LNCAP (cell line): ENCODE measurements around the gene CTNNAL1.

Experiments used
- TF ChIP-seq, protein P1 (sequence below): fragments of 450-650 bp; IDR thresholded peaks from 2 replicates; pipeline ENCODE4 v1.5.1; 2017; ENCODE audit warnings: mild to moderate bottlenecking

The CTNNAL1 gene

DNA sequence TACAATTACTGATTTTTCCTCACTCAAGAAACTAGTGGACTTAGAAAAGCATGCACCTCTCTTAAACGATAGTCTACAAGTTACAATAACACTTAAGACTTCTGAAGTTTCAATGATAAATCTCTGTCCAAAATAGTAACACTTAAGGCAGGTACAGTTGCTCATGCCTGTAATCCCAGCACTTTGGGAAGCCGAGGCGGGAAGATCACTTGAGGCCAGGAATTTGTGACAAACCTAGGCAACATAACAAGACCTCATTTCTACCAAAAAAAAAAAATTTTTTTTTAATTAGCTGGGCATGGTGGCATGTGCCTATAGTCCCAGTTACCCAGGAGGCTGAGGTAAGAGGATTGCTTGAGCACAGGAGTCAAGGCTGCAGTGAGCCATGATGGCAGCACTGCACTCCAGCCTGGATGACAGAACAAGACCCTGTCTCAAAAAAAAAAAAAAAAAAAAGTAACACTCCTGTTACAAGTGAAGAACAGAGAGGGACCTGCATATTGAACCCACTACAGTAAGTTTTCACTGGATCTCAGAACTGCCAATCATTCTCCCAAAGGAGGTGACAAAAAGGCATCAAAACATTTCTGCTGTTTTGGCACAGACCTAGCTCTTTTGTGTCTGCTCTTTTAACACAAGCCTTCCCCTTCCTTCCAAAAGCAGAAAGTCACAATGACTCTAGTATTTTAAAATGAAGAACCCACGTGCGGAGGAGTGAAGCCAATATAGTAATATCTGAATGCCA lies 75.6 kb downstream of the CTNNAL1 start:
- TF ChIP-seq, protein P1, sequence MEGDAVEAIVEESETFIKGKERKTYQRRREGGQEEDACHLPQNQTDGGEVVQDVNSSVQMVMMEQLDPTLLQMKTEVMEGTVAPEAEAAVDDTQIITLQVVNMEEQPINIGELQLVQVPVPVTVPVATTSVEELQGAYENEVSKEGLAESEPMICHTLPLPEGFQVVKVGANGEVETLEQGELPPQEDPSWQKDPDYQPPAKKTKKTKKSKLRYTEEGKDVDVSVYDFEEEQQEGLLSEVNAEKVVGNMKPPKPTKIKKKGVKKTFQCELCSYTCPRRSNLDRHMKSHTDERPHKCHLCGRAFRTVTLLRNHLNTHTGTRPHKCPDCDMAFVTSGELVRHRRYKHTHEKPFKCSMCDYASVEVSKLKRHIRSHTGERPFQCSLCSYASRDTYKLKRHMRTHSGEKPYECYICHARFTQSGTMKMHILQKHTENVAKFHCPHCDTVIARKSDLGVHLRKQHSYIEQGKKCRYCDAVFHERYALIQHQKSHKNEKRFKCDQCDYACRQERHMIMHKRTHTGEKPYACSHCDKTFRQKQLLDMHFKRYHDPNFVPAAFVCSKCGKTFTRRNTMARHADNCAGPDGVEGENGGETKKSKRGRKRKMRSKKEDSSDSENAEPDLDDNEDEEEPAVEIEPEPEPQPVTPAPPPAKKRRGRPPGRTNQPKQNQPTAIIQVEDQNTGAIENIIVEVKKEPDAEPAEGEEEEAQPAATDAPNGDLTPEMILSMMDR: no peak

DNA sequence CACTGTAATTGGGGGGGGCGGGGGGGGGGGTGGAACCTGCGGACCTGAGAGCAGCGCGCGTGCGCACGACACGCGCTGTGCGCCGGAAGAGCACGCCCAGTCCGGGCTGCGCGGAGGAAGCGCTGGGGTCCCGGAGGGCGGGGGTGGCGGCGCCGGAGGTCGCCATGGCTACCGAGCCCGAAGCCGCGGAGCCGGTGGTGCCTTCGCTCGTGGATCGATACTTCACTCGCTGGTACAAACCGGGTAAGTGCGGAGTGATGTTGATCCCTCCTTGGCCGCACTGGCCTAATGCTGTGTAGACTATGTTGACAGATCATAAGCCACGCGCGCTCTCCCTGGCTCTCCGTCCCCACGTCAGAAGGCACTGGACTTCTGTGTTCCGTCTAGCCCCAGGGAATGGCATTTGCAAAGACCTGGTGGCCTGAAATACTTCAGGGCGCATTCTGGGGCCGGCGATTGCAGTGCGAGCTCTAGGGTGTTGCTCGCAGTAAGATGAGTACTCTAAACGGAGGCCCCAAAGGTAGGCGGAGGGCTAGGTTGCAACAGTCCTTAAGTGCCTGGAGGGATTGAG lies 78.9 kb downstream of the CTNNAL1 start, which contains the start of gene ABITRAM:
Gene ABITRAM (plus strand): TSS at position 78 of the 571 bp plus-strand sequence. CDS start 87 bp downstream, at position 165.
- TF ChIP-seq, protein P1: no peak

DNA sequence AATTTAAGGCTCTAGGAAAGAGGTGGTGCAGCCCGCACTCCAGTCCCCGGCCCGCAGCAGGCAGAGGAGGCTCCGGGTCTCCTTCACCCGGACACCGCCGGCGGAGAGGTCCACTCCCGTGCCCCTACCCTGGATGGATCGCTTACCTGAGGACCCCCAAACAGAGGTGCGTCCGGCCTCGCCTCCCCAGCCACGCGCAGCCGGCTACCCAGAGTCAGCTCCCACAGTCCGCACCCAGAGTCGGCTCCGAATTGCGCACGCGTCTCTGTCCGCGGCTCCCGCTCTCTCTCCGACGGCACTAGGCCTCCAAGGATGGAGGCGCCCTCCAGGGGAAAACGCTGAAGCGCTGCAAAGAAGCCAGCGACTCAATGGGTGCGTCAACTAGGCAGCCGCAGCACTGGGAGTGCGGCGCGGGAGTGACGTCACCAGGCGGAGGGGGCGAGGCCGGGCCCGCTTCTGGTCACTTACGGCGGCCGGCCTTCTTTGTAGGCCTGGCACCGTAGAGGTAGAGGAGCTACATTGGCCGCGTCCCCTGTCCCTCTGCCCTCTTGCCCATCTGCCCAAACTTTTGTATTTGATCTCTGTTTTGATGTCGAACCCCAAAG lies 79.5 kb downstream of the CTNNAL1 start, which contains the start of gene ELP1:
Gene ELP1 (minus strand): TSS at position 407 of the 605 bp plus-strand sequence. CDS start 2,978 bp downstream, outside the sequence.
- TF ChIP-seq, protein P1: peak; percentile 45; the same call in 1 of the 2 replicates

DNA sequence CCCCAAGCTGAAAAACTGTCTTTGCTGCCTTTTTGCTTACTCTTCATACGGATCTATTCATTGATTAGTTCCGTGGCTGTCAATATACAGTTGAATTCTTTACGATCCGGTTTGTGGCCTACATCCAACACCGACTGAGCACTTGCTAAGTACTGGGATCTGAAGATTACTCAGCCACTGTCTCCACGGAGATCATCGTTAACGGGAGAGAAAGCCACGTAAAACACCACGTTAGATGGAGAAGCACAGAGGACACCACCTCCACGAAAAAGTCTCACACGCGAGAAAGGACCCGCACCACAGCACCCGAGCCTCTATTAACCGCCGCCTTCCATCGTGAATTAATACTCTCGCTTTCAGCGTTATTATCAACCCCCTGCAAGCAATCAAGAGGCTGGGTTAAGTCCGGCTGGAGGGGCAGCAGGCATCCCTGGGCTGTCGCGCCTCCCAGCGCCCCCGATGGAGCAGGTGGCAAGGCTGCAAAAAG lies 80.0 kb downstream of the CTNNAL1 start:
- TF ChIP-seq, protein P1: no peak

DNA sequence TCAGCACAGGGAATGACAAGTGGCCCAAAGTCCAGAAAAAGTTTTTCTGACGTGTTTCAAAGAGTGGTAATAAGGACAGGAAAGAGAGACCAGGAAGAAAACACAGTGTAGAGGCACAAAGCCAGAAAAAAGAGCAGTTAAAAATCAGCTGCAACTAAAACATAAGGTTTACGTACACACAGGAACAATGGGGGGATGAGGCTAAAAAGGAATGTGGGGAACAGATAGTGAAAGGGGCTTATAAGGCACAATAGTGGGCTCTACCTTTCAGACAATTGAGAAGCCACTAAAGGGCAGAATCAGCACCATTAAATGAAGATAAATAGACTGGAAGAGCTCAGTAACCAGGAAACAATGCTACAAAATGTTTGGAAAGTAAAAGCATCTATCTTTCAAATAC lies 84.9 kb downstream of the CTNNAL1 start:
- TF ChIP-seq, protein P1: no peak

DNA sequence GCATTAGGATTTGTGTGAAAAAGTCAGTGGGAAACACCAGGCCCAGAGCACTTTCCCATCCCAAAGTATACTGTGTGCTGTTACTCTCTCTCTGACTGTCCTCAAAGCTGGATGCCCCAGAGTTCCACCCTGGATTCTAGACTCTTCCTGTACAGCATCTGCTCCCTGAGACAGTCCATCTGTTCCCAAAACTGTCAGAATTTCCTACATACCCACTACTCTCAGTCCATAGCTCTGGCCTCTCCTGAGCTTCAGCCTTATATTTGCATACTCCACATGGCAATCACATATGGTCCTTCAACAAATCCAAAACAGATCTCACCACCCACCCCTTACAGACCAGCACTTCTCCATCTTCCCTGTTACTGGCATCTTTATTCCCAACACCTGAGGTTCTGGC lies 88.8 kb downstream of the CTNNAL1 start:
- TF ChIP-seq, protein P1: no peak

DNA sequence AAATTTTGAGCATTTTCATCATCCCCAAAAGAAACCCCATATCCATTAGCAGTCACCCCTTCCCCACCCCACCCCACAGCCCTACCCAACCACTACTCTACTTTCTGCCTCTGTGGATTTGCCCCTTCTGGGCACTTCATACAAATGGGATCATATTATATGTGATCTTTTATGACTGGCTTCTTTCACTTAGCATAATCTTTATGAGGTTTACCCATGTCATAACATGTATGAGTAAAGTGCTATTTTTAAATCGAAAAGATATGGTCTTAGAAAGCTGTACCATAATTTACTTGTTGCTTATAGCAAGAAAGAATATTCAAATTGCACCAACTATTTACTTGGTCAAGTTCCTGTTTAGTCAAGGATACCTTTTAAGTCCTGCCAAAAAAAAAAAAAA lies 92.1 kb downstream of the CTNNAL1 start:
- TF ChIP-seq, protein P1: no peak
